SJSA1 (cell line): ENCODE measurements around the gene PXMP4. TPM values are rescaled to one million over a fixed set of nuclear protein-coding genes. Genes with fewer than 3 reads are reported as not detected.
A peak's percentile ranks its signal among the peaks of the same experiment; 100 is the strongest.

Experiments
- DNase-seq, 2 experiments: peaks; one replicate each; pipeline ENCODE4 v3.0.0-alpha.2; 2015 to 2020; ENCODE audit warnings: low spot score in 2 of 2, low read depth in 1 of 2
- H3K27ac ChIP-seq: fragments of 250-450 bp; sonication (Bioruptor Pico); 2 replicates; pipeline ENCODE4 v1.5.1; 2020; ENCODE audit warnings: mild to moderate bottlenecking, moderate library complexity
- H3K27me3 ChIP-seq: fragments of 250-450 bp; sonication (Bioruptor Pico); replicated peaks from 2 replicates; pipeline ENCODE4 v1.5.1; 2020; ENCODE audit warnings: mild to moderate bottlenecking, moderate library complexity
- H3K36me3 ChIP-seq: fragments of 250-450 bp; sonication (Bioruptor Pico); 2 replicates; pipeline ENCODE4 v1.5.1; 2020; ENCODE audit warnings: mild to moderate bottlenecking
- H3K4me1 ChIP-seq: fragments of 250-450 bp; sonication (Bioruptor Pico); replicated peaks from 2 replicates; pipeline ENCODE4 v1.6.1; 2021; ENCODE audit warnings: mild to moderate bottlenecking
- H3K4me3 ChIP-seq: fragments of 250-450 bp; sonication (Bioruptor Pico); 2 replicates; pipeline ENCODE4 v1.5.1; 2020; ENCODE audit warnings: mild to moderate bottlenecking
- H3K9me3 ChIP-seq: fragments of 250-450 bp; sonication (Bioruptor Pico); replicated peaks from 2 replicates; pipeline ENCODE4 v1.5.1; 2020; ENCODE audit warnings: mild to moderate bottlenecking
- total RNA-seq: library from RNA; depleted of rRNA; stranded (reverse); fragments of >200 nt; shearing (Covaris generic); gene quantifications from 2 replicates; pipeline ENCODE4 v1.2.3, GENCODE V29; 2014

The PXMP4 gene
- total RNA-seq, 1 experiment from 2014 or later = 9.3 TPM

DNA sequence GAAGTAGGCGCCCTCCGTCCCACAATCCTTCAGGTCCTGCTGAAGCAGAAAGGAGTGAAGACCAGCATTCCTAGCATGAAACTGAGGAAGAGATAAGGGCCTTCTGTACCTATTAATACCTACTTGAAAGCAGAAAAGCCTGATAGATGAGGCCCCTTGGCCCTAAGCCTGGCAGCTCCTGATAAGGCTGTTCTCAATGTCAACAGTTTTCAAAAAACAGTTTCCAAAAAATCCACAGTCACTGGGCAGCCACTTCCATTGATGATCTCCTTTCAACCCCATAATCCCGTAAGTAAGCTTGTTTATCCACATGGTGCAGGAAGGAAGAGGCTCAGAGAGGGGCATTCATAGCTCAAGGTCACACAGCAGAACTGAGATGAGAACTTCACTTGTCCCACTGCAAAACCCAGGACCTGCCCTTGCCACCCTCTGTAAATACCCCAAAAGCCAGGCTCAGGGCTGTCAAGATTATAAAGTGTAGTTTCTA is 31.1 kb downstream of the PXMP4 start:
- Histone ChIP-seq H3K4me3 (no peak overlapping the region), H3K36me3 (0 out of 2 replicates have a peak, but pooled peaks cover under 1% of the 10 kb centered on the region), H3K27ac (no peak overlapping the region), H3K27me3 (no peaks in the 10 kb centered on the region), H3K9me3 (no peaks in the 10 kb centered on the region), H3K4me1 (peaks cover 46% of the 10 kb centered on the region)
- DNase-seq = no peak

DNA sequence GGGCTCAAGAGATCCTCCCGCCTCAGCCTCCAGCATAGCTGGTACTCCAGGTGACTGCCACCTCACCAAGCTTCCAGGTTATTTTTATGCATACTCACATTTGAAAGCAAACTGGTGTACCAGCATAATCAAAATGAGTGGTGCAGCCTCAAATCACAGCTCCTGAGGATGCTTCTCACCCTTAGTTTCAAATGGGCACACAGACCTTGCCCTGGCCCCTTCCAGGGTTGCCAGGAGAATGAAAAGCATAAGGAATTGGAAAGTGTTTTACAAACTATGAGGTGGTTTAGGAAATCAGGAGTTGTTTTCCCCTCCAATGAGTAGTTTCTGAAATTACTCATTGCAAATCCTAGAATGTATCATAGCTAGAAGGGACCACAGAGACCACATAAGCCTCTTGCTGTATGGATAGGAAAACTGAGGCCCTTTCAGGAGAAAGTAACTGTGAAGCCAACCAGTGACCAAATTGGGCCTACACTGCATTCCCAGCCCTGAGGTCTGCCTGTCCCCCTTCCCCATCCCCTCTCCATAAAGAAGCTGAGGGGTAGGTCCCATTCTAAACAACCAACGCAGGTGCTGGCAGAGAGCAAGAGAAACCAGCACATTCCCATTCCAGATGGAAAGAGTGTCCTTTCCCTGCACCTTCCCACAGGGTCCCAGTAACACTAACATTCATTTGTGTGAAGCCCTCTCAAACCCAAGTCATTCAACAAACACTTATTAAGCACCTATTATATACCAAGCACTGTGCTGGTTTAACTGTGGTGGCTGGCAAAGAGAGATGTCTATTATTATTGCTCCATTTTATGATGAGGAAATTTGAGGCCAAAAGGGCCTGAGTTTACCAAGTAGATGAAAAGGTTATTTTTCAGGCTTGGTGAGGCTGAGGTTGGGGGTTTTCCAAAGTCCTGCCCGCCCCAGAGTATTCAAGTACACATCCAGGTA is 31.8 kb downstream of the PXMP4 start:
- Histone ChIP-seq H3K9me3 (no peaks in the 10 kb centered on the region), H3K36me3 (0 out of 2 replicates have a peak, but pooled peaks cover 3% of the 10 kb centered on the region), H3K27ac (no peak overlapping the region), H3K27me3 (no peaks in the 10 kb centered on the region), H3K4me3 (no peak overlapping the region), H3K4me1 (peaks cover 46% of the 10 kb centered on the region)
- no peak for DNase-seq

DNA sequence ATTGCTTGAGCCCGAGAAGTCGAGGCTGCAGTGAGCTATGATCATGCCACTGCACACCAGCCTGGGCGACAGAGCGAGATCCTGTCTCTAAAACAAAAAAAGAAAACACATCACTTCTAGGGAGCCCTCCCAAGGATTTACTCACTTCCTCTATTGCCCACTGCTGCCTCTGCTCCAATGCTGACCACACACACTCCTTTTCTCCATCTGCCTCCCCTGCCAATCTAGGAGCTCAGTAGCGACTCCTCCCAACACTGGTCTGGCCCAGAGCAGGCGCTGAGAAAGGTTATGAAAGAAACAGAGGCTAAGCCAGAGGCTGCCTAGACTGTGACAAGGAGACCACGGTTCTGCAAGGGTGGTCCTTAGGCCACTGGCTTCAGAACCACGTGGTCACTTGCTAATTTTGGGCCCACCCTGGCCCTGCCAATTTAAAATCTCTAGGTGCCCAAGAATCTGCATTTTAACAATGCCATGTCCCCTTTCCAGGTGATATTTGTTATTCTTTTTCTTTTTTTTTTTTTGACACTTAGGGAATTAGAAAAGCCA is 32.7 kb downstream of the PXMP4 start:
- H3K36me3 ChIP-seq = 0 out of 2 replicates have a peak, but pooled peaks cover 3% of the 10 kb centered on the region
- no peaks in the 10 kb centered on the region for H3K9me3 ChIP-seq
- peak in 1 of 2 experiments; percentile 26 for DNase-seq
- H3K4me3 ChIP-seq = no peak overlapping the region
- peak overlapping the region; percentile 18; the same call in 1 of the 2 replicates for H3K27ac ChIP-seq
- peaks cover 46% of the 10 kb centered on the region for H3K4me1 ChIP-seq
- no peaks in the 10 kb centered on the region for H3K27me3 ChIP-seq

DNA sequence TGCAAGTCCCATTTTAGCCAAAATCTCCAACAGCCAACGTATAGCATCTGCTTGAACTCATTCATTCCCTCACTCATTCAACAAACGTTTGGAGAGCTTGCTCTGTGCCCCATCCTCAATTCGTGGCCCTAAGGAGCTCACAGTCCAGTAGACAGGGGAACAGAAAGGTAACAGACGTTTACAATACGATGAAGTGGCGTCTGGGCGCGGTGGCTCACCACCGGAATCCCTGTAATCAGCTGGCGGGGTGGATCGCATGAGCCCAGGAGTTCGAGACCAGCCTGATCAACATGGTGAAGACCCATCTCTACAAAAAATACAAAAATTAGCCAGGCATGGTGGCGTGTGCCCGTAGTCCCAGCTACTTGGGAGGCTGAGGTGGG is 33.1 kb downstream of the PXMP4 start:
- no peak for DNase-seq
- H3K4me1 ChIP-seq = peaks cover 46% of the 10 kb centered on the region
- peak overlapping the region; percentile 68; the same call in 1 of the 2 replicates for H3K4me3 ChIP-seq
- 0 out of 2 replicates have a peak, but pooled peaks cover 3% of the 10 kb centered on the region for H3K36me3 ChIP-seq
- no peaks in the 10 kb centered on the region for H3K9me3 ChIP-seq
- H3K27ac ChIP-seq = peak overlapping the region; percentile 18
- no peaks in the 10 kb centered on the region for H3K27me3 ChIP-seq

DNA sequence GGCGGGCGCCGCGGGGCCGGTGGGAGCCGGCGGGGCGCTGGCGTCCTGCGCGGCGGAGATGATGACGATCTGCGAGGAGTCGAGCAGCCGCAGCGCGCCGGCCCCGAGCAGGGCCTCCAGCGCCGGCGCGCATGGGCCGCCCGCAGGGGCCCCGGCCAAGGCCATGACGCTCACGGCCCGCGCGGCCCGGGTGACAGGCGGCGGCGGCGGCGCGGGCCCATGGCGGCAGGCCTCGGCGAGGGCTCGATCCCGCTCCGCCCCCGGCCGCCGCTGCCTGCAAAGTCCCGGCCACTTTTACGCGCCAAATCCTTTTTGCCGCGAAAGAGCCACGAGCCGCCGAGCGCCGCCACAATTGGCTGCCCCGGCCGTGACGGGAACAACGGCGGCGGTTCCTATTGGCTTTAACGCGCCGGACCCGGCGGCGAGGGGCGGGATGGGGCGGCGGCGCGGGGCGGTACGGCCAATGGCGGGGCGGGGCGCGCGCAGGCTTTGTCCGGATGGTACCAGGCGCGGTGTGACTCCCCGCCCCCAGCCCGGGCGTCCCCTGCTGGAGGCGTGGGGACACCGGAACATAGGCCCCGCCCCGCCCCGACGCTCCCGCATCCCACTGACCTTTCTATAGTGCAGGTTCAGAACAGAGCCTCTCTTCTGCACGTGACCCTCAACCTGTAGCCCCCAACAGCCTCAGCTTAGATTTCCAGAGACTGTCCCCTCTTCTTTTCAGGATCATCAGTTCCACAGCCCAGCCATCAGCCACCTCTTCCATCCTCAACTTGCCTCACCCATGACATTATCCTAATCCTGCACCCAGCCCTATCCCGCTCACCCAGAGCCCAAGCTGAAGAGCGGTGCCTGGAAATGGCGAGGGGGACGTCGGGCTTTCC is 33.8 kb downstream of the PXMP4 start, which contains the start of gene E2F1:
TSS of gene E2F1 (minus strand) at position 286 of the 884 bp plus-strand sequence. CDS start at position 165, 121 bp downstream.
- Histone ChIP-seq H3K4me3 (peak within 1 kb of the TSS; percentile 68), H3K9me3 (no peaks in the 10 kb centered on the region), H3K27ac (peak within 1 kb of the TSS; percentile 43), H3K4me1 (peaks cover 46% of the 10 kb centered on the region), H3K27me3 (no peaks in the 10 kb centered on the region), H3K36me3 (peaks cover 3% of the 10 kb centered on the region; the same call in 1 of the 2 replicates)
- DNase-seq = peak; percentile 75 to 97

DNA sequence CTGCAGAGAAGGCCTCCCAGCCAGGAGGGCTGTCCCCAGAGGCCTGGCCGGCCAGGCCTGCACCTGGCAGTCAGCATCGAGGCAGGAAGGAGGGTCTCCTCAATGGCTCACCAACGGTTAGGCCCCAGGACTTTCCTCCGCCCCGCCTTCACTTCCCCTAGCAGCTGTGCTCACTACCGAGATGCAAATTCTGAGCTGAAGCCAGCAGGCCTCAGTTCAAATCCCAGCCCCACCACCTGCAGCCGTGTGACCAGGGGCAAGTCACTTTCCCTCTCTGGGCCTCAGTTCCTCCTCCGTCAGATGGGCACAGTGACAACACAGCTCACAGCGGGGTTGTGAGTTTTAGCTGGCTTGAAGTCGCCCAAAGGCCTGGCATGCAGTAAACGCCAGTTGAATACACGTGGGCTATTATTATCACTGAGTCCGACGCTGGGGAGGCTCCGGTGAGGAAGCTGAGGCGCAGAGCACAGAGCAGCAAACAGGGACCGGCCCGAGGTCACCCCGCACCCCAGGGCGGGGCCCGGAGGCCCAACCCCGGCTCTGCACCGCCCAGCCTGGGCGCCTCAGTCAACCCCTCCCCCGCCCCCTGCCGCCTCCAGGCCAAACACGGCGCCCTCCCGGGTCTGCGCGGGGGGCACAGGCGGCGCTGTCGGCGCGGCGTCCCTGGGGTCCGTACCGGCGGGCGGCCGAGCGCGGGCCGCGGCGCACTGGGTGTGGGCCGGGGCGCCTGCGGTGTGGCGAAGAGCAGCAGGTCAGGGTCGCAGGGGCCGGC is 34.6 kb downstream of the PXMP4 start:
- no peaks in the 10 kb centered on the region for H3K27me3 ChIP-seq
- H3K4me3 ChIP-seq = peak overlapping the region; percentile 68
- H3K9me3 ChIP-seq = no peaks in the 10 kb centered on the region
- peaks cover 5% of the 10 kb centered on the region; the same call in 1 of the 2 replicates for H3K36me3 ChIP-seq
- H3K27ac ChIP-seq = peak overlapping the region; percentile 43
- H3K4me1 ChIP-seq = peaks cover 43% of the 10 kb centered on the region
- DNase-seq = peak in 1 of 2 experiments; percentile 37

DNA sequence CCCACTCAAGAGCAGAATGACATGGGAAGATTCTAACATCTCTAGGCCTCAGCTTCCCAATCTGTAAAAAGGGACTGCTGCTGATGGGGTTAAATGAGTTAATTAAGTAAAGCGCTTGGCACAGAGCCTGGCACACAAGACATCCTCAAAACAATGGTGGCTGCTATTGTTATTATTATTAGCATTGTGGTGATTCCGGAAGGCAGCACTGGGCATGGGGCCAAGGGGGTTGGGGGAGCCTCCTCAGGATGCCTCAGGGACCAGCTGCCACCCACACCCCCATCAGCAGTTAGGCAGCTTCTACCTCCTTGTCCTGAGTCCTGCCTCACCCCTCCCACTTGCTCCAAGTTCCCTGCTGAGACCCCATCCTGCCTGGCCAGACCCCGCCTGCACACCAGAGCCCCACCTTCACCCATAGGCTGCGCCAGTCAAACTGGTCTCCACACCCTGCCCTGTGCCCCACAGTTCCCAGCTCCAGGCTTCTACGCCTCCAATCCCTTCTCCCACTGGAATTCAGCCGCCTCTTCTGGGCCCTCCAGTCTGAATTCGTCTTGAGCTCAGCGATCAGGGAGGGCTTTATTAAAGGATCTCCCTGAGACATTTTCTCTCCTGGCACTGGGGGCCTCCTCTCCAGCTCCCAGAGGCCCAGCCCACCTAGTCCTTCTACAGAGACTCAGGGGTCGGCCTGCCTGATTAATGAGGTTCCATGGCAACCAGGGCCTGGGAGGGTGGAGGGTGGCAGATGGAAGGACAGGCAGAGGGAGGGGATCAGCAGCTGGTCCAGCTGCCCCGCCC is 35.4 kb downstream of the PXMP4 start:
- H3K27me3 ChIP-seq = no peaks in the 10 kb centered on the region
- H3K27ac ChIP-seq = no peak overlapping the region; the same call in 1 of the 2 replicates
- no peaks in the 10 kb centered on the region for H3K9me3 ChIP-seq
- peaks cover 13% of the 10 kb centered on the region for H3K36me3 ChIP-seq
- peaks cover 36% of the 10 kb centered on the region for H3K4me1 ChIP-seq
- DNase-seq = peak in 1 of 2 experiments; percentile 31
- H3K4me3 ChIP-seq = peak overlapping the region; percentile 68

DNA sequence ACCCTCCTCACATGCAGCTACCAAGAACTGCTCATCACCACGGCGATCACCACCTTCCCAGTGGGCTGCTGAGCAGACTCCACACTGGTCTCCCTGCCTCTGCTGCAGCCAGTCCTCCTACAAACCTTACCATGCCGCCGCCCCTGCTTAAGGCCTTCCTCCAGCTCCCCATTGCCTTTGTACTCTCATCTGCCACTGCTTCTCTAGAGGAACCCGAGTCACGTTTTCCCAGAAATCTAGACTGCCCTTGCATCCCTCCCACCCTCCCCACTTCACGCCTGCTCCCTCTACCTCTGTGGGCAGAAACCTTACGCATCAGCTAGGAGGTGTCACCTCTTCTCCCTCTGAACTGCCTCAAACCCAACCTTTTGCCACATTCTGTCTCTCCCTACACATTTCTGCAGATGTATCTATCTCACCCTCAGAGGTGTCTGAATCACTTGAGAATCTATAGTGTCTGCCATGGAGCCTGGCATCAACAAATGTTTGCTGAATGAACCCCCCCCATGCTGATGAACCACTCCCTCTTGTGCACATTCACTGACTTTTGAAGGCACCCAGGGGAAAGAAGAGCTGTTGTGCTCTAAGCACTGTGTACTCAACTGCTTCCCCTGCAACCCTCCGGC is 38.3 kb downstream of the PXMP4 start:
- H3K4me1 ChIP-seq = peaks cover 19% of the 10 kb centered on the region
- H3K9me3 ChIP-seq = no peaks in the 10 kb centered on the region
- no peak overlapping the region for H3K4me3 ChIP-seq
- H3K36me3 ChIP-seq = peaks cover 41% of the 10 kb centered on the region
- H3K27me3 ChIP-seq = no peaks in the 10 kb centered on the region
- no peak for DNase-seq
- H3K27ac ChIP-seq = no peak overlapping the region

DNA sequence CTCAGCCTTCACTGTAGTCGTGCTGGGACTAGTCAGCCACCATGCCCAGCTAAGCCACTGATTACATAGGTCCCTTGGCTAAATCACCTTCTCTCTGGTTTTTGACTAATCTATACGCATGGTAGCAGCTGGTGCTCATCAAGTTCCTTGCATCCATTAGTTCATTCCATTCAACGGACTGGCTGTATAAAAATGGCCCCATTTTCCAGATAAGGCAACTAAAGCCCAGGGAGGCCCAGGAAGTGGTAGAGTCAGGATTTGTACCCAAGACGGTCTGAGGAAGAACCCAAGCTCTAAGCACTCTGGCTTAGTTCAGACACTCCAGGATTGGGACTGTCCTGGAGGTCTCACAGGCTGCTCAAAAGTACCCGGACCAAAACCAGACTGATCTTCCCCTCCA is 38.8 kb downstream of the PXMP4 start:
- Histone ChIP-seq H3K4me3 (no peak overlapping the region), H3K36me3 (peaks cover 46% of the 10 kb centered on the region), H3K9me3 (no peaks in the 10 kb centered on the region), H3K4me1 (peaks cover 15% of the 10 kb centered on the region), H3K27me3 (no peaks in the 10 kb centered on the region), H3K27ac (no peak overlapping the region)
- no peak for DNase-seq

DNA sequence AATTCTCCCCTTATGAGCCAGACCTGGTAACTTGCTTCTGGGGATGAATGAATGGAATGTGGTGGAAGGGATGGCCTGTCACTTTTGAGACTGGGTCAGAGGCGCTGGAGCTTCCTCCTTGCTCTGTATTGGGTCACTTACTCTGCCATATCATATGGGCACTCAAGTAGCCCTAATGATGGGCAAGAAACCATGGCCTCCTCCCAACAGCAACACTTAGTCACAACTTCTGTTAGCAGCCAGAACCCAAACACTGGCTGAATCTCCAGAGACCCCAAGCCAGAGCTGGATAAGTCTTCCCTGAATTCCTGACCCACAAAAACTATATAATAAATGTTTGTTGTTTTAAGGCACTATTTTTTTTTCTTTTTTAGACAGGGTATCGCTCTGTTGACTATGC is 39.4 kb downstream of the PXMP4 start:
- H3K9me3 ChIP-seq = no peaks in the 10 kb centered on the region
- H3K4me1 ChIP-seq = peaks cover 12% of the 10 kb centered on the region
- DNase-seq = no peak
- H3K27me3 ChIP-seq = no peaks in the 10 kb centered on the region
- H3K27ac ChIP-seq = no peak overlapping the region
- H3K4me3 ChIP-seq = no peak overlapping the region
- H3K36me3 ChIP-seq = peaks cover 49% of the 10 kb centered on the region

DNA sequence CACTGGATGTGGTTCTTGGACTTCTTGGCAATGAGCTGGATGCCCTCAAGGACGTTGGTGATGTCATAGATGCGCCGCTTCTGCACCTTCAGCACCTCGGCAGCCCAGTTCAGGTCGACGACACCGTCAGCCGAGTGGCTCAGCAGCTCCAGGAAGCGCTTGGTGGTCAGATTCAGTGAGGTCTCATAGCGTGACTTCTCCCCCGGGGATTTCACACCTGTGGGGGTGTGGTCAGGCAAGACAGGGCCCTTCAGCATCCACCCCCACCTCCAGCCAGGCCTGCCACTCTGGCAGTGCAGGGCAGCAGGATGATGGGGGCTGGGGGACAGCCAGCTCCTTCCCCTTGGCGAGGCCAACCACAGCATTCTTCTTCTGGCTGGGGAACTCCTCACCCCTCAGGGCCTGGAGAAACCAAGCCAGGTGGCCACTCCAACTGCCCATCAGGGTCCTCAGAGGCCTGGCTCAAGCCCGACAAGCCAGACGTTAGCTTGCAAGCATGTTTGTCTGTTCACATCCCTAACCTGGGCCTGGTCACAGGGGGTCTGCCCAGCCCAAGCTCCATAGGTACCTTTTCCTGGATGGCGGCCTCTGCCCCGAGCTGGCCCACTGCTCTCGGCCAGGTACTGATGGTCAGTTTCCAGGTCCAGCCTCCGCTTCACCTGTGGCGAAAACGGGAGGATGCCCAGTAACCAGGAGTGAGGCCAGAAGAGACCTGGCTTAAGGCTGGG is 40.2 kb downstream of the PXMP4 start:
- peaks cover 49% of the 10 kb centered on the region for H3K36me3 ChIP-seq
- DNase-seq = no peak
- no peaks in the 10 kb centered on the region for H3K9me3 ChIP-seq
- no peak overlapping the region for H3K27ac ChIP-seq
- H3K27me3 ChIP-seq = no peaks in the 10 kb centered on the region
- H3K4me1 ChIP-seq = peaks cover 8% of the 10 kb centered on the region
- H3K4me3 ChIP-seq = no peak overlapping the region
